ENCODE measurements around the gene LIPC. TPM values are rescaled to one million over a fixed set of nuclear protein-coding genes. Genes with fewer than 3 reads are reported as not detected.

The LIPC gene
- total RNA-seq, 1 experiment from 2014 or later = not detected

DNA sequence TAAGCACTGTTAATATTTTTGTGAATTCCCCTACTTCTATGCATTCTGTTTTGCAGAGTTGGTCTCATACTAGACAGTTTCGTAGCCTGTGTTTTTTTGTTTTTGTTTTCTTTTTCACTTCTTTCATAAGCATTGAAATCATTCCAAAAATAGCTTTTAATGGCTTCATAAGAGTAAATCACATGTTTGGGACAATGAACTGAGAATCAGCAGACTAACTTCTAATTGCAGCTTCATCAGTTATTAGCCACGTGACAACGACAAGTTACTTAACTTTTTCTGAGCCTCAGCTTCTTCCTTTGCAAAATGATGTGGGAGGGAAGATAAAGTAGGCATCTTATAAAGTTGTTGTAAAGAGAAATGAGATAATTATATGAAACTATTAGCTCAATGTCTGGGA is 124.8 kb downstream of the LIPC start:
- TF ChIP-seq EZH2 (IDR thresholded peaks at IDR 0.05; ENCODE audit: borderline replicate concordance, low read depth, low read length, poor library complexity, severe bottlenecking) = no peak
- TF ChIP-seq, protein P1, sequence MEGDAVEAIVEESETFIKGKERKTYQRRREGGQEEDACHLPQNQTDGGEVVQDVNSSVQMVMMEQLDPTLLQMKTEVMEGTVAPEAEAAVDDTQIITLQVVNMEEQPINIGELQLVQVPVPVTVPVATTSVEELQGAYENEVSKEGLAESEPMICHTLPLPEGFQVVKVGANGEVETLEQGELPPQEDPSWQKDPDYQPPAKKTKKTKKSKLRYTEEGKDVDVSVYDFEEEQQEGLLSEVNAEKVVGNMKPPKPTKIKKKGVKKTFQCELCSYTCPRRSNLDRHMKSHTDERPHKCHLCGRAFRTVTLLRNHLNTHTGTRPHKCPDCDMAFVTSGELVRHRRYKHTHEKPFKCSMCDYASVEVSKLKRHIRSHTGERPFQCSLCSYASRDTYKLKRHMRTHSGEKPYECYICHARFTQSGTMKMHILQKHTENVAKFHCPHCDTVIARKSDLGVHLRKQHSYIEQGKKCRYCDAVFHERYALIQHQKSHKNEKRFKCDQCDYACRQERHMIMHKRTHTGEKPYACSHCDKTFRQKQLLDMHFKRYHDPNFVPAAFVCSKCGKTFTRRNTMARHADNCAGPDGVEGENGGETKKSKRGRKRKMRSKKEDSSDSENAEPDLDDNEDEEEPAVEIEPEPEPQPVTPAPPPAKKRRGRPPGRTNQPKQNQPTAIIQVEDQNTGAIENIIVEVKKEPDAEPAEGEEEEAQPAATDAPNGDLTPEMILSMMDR (conservative IDR thresholded peaks at IDR 0.05; ENCODE audit: low read depth, low read length) = no peak
- BruUV-seq (replicated peaks) = no TSS peak
- Histone ChIP-seq H3K4me1 (ENCODE audit: insufficient read depth, low read length, poor library complexity, severe bottlenecking) (no peaks in the 10 kb centered on the region), H3K4me3 (ENCODE audit: low read depth, low read length, poor library complexity, severe bottlenecking) (no peak overlapping the region), H3K27ac (ENCODE audit: low read depth, low read length, poor library complexity, severe bottlenecking) (no peak overlapping the region), H3K27me3 (replicated peaks; ENCODE audit: insufficient read depth, low read depth, low read length, poor library complexity) (no peaks in the 10 kb centered on the region), H3K9me3 (ENCODE audit: low read depth, low read length, poor library complexity, severe bottlenecking) (no peaks in the 10 kb centered on the region), H3K36me3 (ENCODE audit: insufficient read depth, low read length, poor library complexity, severe bottlenecking) (no peaks in the 10 kb centered on the region)
- DNase-seq (ENCODE audit: low spot score) = no peak
- intact Hi-C loops (cut with micrococcal nuclease; ENCODE audit: unreplicated experiment) = no loop called here
- ChIA-PET POLR2A (ENCODE audit: low non-redundant PET) (no interaction called here), CTCF (no interaction called here)

DNA sequence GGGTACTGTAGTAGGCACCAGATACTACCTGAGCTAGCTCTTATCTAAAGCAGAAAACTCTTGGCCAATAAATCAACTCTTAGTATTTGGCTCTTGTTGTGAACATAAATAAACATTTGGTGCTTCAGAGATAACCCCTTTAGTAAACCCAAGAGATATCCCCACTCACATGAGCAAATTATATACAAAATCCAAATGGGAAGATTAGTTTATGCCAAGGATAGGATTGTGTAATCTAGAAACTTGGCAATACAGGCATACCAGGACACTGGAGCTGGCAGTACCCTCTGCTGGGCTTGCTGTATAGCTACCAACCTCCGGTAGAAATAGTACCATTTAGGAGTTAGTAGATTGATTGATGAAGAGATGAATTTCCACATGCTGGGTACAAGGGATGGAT is 127.0 kb downstream of the LIPC start:
- Histone ChIP-seq H3K4me1 (ENCODE audit: insufficient read depth, low read length, poor library complexity, severe bottlenecking) (no peaks in the 10 kb centered on the region), H3K4me3 (ENCODE audit: low read depth, low read length, poor library complexity, severe bottlenecking) (no peak overlapping the region), H3K27me3 (replicated peaks; ENCODE audit: insufficient read depth, low read depth, low read length, poor library complexity) (no peaks in the 10 kb centered on the region), H3K27ac (ENCODE audit: low read depth, low read length, poor library complexity, severe bottlenecking) (no peak overlapping the region), H3K9me3 (ENCODE audit: low read depth, low read length, poor library complexity, severe bottlenecking) (no peaks in the 10 kb centered on the region), H3K36me3 (ENCODE audit: insufficient read depth, low read length, poor library complexity, severe bottlenecking) (no peaks in the 10 kb centered on the region)
- CTCF ChIA-PET = no interaction called here
- intact Hi-C loops (cut with micrococcal nuclease; ENCODE audit: unreplicated experiment) = no loop called here
- DNase-seq (ENCODE audit: low spot score) = no peak
- BruUV-seq (replicated peaks) = no TSS peak
- POLR2A ChIA-PET (ENCODE audit: low non-redundant PET) = no interaction called here
- TF ChIP-seq EZH2 (IDR thresholded peaks at IDR 0.05; ENCODE audit: borderline replicate concordance, low read depth, low read length, poor library complexity, severe bottlenecking) = no peak
- TF ChIP-seq, protein P1 (conservative IDR thresholded peaks at IDR 0.05; ENCODE audit: low read depth, low read length) = no peak

DNA sequence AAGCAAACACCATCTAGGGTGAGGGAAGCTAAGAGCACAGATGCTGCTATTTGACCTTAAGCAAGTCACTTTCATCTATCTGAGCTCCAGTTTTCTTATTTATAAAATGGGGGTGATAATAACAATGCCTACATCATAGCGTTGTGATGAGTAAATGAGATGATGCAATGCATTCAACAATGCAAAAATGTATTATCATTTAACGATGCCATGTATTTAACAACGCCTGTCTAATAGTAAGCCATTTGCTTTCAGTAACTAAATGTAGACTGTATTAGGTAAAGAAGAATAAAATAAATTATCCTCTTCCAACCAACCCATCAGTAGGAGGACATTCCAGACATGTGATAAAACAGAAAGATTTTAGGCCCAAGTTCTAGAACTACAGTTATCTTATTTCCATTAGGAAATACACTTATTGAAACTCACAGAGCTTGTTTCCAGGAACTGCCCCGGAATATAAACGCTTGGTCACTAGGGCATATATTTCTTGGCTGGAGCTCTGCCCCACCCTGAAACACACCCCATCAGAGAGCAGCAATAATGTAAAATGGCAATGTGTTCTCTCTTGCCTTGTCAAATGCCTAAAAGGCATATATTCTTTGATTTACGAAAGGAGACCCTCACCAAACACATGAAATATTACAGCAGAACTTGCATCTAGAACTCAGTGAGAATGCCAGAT is 128.3 kb downstream of the LIPC start:
- Histone ChIP-seq H3K36me3 (ENCODE audit: insufficient read depth, low read length, poor library complexity, severe bottlenecking) (no peaks in the 10 kb centered on the region), H3K4me1 (ENCODE audit: insufficient read depth, low read length, poor library complexity, severe bottlenecking) (no peaks in the 10 kb centered on the region), H3K27ac (ENCODE audit: low read depth, low read length, poor library complexity, severe bottlenecking) (no peak overlapping the region), H3K27me3 (replicated peaks; ENCODE audit: insufficient read depth, low read depth, low read length, poor library complexity) (no peaks in the 10 kb centered on the region), H3K9me3 (ENCODE audit: low read depth, low read length, poor library complexity, severe bottlenecking) (no peaks in the 10 kb centered on the region), H3K4me3 (ENCODE audit: low read depth, low read length, poor library complexity, severe bottlenecking) (no peak overlapping the region)
- ChIA-PET CTCF (no interaction called here), POLR2A (ENCODE audit: low non-redundant PET) (no interaction called here)
- no TSS peak for BruUV-seq (replicated peaks)
- intact Hi-C loops (cut with micrococcal nuclease; ENCODE audit: unreplicated experiment) = no loop called here
- TF ChIP-seq, protein P1 (conservative IDR thresholded peaks at IDR 0.05; ENCODE audit: low read depth, low read length) = no peak
- TF ChIP-seq EZH2 (IDR thresholded peaks at IDR 0.05; ENCODE audit: borderline replicate concordance, low read depth, low read length, poor library complexity, severe bottlenecking) = no peak
- DNase-seq (ENCODE audit: low spot score) = no peak

Measured in A673 (cell line).